ENCODE measurements around the gene DAZ2.
"Not testable (repeated sequence)": the region's sequence is repeated elsewhere in the genome, so short reads cannot be mapped to it uniquely, and the experiment has no call there.

Gene DAZ2

GRCh38 chrY:23219233-23219632 lies at the start of gene DAZ2:
TSS of gene DAZ2 (plus strand) at chrY:23219533. CDS start at chrY:23219741, 208 bp downstream.
- not testable (repeated sequence) for DNase-seq

- not testable (repeated sequence) for DNase-seq
Observed at GRCh38 chrY:23198908-23199307, 20.4 kb upstream of the DAZ2 start, which contains the start of gene DAZ1. TSS of gene DAZ1 (minus strand) at chrY:23199008. CDS start at chrY:23198800, 208 bp downstream.

GRCh38 chrY:23207455-23207854 lies 11.9 kb upstream of the DAZ2 start:
- DNase-seq: not testable (repeated sequence)

GRCh38 chrY:23209802-23210495 lies 9.4 kb upstream of the DAZ2 start:
- not testable (repeated sequence) for DNase-seq

GRCh38 chrY:23210681-23211080 lies 8.7 kb upstream of the DAZ2 start:
- not testable (repeated sequence) for DNase-seq

All from kidney glomerular epithelial cell (primary cell).